Measurements from ENCODE around the gene TGFBR3. TPM values are rescaled to one million over a fixed set of nuclear protein-coding genes. Genes with fewer than 3 reads are reported as not detected.

TGFBR3 gene
- total and polyA plus RNA-seq, 2 of the 13 experiments (the other 11 are each of a cell fraction or from before 2014, with no cell fraction given): 76.5 to 195 TPM

DNA sequence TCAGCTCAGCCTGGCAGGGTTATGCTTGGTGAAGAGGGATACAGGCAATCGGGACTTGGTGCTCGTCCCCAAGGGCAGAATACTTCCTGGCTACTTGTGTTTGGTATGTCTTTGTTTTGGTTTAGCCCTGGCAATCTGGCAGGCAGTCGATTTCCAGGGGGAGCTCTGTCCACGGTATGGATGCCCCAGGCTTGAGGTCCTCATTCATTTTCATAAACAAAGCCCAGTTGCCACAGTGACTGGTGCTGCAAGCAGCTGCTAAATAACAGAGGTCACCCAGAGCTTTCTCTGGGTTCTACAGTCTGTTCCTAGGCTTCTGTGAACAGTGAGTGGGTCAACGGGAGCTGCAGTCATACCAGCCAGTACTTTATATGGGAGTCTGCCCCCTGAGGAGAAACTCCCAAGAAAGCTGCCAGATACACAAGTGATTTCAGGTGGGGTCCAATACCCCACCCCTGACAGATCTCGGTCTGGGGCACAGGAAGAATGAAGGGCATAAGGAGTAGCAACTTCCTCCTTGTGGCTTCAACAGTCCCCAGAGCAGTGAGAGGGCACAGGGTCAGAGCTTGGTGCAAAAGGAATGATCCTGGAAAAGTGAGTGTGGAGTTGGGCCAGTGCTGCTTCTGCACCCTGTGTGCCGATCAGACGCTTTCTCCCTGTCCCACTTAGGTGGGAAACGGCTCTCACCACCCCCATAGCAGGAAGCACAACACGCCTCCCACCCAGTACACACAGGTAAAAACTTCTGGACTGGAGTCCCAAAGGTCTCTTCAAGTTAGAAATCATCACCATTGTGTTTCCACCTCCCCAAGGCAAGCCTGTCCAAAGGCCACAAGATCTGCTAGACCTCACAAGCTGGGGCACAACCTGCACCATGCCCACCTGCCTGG is 55.5 kb downstream of the TGFBR3 start (continued):
- TF ChIP-seq, protein P1, sequence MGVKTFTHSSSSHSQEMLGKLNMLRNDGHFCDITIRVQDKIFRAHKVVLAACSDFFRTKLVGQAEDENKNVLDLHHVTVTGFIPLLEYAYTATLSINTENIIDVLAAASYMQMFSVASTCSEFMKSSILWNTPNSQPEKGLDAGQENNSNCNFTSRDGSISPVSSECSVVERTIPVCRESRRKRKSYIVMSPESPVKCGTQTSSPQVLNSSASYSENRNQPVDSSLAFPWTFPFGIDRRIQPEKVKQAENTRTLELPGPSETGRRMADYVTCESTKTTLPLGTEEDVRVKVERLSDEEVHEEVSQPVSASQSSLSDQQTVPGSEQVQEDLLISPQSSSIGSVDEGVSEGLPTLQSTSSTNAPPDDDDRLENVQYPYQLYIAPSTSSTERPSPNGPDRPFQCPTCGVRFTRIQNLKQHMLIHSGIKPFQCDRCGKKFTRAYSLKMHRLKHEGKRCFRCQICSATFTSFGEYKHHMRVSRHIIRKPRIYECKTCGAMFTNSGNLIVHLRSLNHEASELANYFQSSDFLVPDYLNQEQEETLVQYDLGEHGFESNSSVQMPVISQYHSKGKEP (CRISPR knock-in tag; IDR thresholded peaks at IDR 0.05): no peak
- TF ChIP-seq ZNF256 (CRISPR knock-in tag; conservative IDR thresholded peaks at IDR 0.05) (no peak), ZFP82 (CRISPR knock-in tag; IDR thresholded peaks at IDR 0.05; ENCODE audit: borderline replicate concordance) (no peak), MLLT10 (CRISPR knock-in tag; IDR thresholded peaks at IDR 0.05) (no peak), ZNF839 (CRISPR knock-in tag; IDR thresholded peaks at IDR 0.05; ENCODE audit: borderline replicate concordance) (no peak), SMAD9 (CRISPR knock-in tag; IDR thresholded peaks at IDR 0.05) (no peak), TP53 (CRISPR knock-in tag; conservative IDR thresholded peaks at IDR 0.05) (no peak), ZBTB3 (CRISPR knock-in tag; IDR thresholded peaks at IDR 0.05; ENCODE audit: borderline replicate concordance, low read depth) (no peak)
- TF ChIP-seq, protein P2, sequence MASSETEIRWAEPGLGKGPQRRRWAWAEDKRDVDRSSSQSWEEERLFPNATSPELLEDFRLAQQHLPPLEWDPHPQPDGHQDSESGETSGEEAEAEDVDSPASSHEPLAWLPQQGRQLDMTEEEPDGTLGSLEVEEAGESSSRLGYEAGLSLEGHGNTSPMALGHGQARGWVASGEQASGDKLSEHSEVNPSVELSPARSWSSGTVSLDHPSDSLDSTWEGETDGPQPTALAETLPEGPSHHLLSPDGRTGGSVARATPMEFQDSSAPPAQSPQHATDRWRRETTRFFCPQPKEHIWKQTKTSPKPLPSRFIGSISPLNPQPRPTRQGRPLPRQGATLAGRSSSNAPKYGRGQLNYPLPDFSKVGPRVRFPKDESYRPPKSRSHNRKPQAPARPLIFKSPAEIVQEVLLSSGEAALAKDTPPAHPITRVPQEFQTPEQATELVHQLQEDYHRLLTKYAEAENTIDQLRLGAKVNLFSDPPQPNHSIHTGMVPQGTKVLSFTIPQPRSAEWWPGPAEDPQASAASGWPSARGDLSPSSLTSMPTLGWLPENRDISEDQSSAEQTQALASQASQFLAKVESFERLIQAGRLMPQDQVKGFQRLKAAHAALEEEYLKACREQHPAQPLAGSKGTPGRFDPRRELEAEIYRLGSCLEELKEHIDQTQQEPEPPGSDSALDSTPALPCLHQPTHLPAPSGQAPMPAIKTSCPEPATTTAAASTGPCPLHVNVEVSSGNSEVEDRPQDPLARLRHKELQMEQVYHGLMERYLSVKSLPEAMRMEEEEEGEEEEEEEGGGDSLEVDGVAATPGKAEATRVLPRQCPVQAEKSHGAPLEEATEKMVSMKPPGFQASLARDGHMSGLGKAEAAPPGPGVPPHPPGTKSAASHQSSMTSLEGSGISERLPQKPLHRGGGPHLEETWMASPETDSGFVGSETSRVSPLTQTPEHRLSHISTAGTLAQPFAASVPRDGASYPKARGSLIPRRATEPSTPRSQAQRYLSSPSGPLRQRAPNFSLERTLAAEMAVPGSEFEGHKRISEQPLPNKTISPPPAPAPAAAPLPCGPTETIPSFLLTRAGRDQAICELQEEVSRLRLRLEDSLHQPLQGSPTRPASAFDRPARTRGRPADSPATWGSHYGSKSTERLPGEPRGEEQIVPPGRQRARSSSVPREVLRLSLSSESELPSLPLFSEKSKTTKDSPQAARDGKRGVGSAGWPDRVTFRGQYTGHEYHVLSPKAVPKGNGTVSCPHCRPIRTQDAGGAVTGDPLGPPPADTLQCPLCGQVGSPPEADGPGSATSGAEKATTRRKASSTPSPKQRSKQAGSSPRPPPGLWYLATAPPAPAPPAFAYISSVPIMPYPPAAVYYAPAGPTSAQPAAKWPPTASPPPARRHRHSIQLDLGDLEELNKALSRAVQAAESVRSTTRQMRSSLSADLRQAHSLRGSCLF (CRISPR knock-in tag; IDR thresholded peaks at IDR 0.05; ENCODE audit: borderline replicate concordance): no peak
- TF ChIP-seq, protein P3, sequence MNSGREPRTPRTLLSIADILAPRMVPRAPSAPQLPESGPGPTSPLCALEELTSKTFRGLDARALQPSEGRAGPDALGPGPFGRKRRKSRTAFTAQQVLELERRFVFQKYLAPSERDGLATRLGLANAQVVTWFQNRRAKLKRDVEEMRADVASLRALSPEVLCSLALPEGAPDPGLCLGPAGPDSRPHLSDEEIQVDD (CRISPR knock-in tag; IDR thresholded peaks at IDR 0.05; ENCODE audit: borderline replicate concordance): no peak
- TF ChIP-seq, protein P4, sequence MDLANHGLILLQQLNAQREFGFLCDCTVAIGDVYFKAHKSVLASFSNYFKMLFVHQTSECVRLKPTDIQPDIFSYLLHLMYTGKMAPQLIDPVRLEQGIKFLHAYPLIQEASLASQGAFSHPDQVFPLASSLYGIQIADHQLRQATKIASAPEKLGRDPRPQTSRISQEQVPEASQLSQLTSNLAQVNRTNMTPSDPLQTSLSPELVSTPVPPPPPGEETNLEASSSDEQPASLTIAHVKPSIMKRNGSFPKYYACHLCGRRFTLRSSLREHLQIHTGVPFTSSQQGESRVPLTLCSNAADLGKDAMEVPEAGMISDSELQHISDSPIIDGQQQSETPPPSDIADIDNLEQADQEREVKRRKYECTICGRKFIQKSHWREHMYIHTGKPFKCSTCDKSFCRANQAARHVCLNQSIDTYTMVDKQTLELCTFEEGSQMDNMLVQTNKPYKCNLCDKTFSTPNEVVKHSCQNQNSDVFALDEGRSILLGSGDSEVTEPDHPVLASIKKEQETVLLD (CRISPR knock-in tag; IDR thresholded peaks at IDR 0.05; ENCODE audit: low read depth): no peak
- TF ChIP-seq, protein P5, sequence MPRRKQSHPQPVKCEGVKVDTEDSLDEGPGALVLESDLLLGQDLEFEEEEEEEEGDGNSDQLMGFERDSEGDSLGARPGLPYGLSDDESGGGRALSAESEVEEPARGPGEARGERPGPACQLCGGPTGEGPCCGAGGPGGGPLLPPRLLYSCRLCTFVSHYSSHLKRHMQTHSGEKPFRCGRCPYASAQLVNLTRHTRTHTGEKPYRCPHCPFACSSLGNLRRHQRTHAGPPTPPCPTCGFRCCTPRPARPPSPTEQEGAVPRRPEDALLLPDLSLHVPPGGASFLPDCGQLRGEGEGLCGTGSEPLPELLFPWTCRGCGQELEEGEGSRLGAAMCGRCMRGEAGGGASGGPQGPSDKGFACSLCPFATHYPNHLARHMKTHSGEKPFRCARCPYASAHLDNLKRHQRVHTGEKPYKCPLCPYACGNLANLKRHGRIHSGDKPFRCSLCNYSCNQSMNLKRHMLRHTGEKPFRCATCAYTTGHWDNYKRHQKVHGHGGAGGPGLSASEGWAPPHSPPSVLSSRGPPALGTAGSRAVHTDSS (CRISPR knock-in tag; conservative IDR thresholded peaks at IDR 0.05): no peak
- TF ChIP-seq, protein P6, sequence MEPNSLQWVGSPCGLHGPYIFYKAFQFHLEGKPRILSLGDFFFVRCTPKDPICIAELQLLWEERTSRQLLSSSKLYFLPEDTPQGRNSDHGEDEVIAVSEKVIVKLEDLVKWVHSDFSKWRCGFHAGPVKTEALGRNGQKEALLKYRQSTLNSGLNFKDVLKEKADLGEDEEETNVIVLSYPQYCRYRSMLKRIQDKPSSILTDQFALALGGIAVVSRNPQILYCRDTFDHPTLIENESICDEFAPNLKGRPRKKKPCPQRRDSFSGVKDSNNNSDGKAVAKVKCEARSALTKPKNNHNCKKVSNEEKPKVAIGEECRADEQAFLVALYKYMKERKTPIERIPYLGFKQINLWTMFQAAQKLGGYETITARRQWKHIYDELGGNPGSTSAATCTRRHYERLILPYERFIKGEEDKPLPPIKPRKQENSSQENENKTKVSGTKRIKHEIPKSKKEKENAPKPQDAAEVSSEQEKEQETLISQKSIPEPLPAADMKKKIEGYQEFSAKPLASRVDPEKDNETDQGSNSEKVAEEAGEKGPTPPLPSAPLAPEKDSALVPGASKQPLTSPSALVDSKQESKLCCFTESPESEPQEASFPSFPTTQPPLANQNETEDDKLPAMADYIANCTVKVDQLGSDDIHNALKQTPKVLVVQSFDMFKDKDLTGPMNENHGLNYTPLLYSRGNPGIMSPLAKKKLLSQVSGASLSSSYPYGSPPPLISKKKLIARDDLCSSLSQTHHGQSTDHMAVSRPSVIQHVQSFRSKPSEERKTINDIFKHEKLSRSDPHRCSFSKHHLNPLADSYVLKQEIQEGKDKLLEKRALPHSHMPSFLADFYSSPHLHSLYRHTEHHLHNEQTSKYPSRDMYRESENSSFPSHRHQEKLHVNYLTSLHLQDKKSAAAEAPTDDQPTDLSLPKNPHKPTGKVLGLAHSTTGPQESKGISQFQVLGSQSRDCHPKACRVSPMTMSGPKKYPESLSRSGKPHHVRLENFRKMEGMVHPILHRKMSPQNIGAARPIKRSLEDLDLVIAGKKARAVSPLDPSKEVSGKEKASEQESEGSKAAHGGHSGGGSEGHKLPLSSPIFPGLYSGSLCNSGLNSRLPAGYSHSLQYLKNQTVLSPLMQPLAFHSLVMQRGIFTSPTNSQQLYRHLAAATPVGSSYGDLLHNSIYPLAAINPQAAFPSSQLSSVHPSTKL (CRISPR knock-in tag; IDR thresholded peaks at IDR 0.05): no peak; the same call in 1 of the 2 replicates
